Panc1 (cell line): ENCODE measurements around the gene MAPKAPK5.

Experiments
- CTCF ChIP-seq: fragments of 450-650 bp; IDR thresholded peaks from 2 replicates; pipeline ENCODE4 v1.5.1; 2017; ENCODE audit warnings: mild to moderate bottlenecking
- TCF7L2 ChIP-seq: IDR thresholded peaks from 2 replicates; pipeline ENCODE4 v1.6.1; 2011; ENCODE audit warnings: mild to moderate bottlenecking, low read depth, low read length, inconsistent platforms

GRCh38 chr12:111904446-111904975 lies 62.5 kb downstream of the MAPKAPK5 start:
- TF ChIP-seq CTCF (no peak), TCF7L2 (no peak)
